GM21619 (cell line): ENCODE measurements around the gene KLHL40.

ENCODE experiments used
- ATAC-seq: cut with Tn5 transposase; IDR thresholded peaks from one replicate; pipeline ENCODE4 v1.9.1; 2021; ENCODE audit not compliant: unreplicated experiment

Gene KLHL40

GRCh38 chr3:42656680-42657610, 28.4 kb upstream of the KLHL40 start:
- ATAC-seq = no peak

GRCh38 chr3:42657675-42658074, 27.7 kb upstream of the KLHL40 start:
- no peak for ATAC-seq

- no peak for ATAC-seq
These were observed 27.1 kb upstream of the KLHL40 start for GRCh38 chr3:42658091-42658770.

GRCh38 chr3:42658771-42659390, 26.5 kb upstream of the KLHL40 start:
- no peak for ATAC-seq

GRCh38 chr3:42659451-42660130, 25.7 kb upstream of the KLHL40 start:
- no peak for ATAC-seq

- no peak for ATAC-seq
These were observed 25.1 kb upstream of the KLHL40 start for GRCh38 chr3:42660131-42660715.

- no peak for ATAC-seq
These were observed 24.4 kb upstream of the KLHL40 start for GRCh38 chr3:42660898-42661297.

- no peak for ATAC-seq
These were observed 23.7 kb upstream of the KLHL40 start for GRCh38 chr3:42661593-42662022.

- no peak for ATAC-seq
These were observed 23.1 kb upstream of the KLHL40 start for GRCh38 chr3:42662037-42662812.

- ATAC-seq = no peak
These were observed 22.4 kb upstream of the KLHL40 start for GRCh38 chr3:42662813-42663535.

GRCh38 chr3:42663581-42664437, 21.5 kb upstream of the KLHL40 start:
- no peak for ATAC-seq

GRCh38 chr3:42664438-42664803, 20.9 kb upstream of the KLHL40 start:
- no peak for ATAC-seq

- no peak for ATAC-seq
These were observed 20.1 kb upstream of the KLHL40 start for GRCh38 chr3:42665050-42665878.

- no peak for ATAC-seq
These were observed 19.3 kb upstream of the KLHL40 start for GRCh38 chr3:42666022-42666421.

- no peak for ATAC-seq
These were observed 18.7 kb upstream of the KLHL40 start for GRCh38 chr3:42666577-42666998.

- ATAC-seq = no peak
These were observed 18.2 kb upstream of the KLHL40 start for GRCh38 chr3:42667096-42667522.
